HepG2 (cell line): Measurements from ENCODE around the gene MED22. TPM values are rescaled to one million over a fixed set of nuclear protein-coding genes. Genes with fewer than 3 reads are reported as not detected.

Source experiments
- ATF4 ChIP-seq, 2 experiments: fragments of 450-650 bp in 1 of 2; sonication (generic) in 1 of 2; formaldehyde crosslinking; IDR thresholded peaks; 2 replicates each; pipeline versions ENCODE4 v1.5.0 to v1.8.0; 2020 to 2022; ENCODE audit warnings: mild to moderate bottlenecking in 1 of 2, missing genetic modification reagents in 1 of 2
- DZIP1 ChIP-seq: sonication (generic); formaldehyde crosslinking; IDR thresholded peaks from 2 replicates; pipeline ENCODE4 v1.5.0; 2020; ENCODE audit warnings: mild to moderate bottlenecking, missing genetic modification reagents
- EEA1 ChIP-seq: sonication (generic); formaldehyde crosslinking; IDR thresholded peaks from 2 replicates; pipeline ENCODE4 v1.5.1; 2020; ENCODE audit warnings: mild to moderate bottlenecking, missing genetic modification reagents, borderline replicate concordance
- FOXA3 ChIP-seq: IDR thresholded peaks from 2 replicates; pipeline ENCODE4 v1.6.1; 2016; ENCODE audit warnings: missing genetic modification reagents, missing compliant biosample characterization
- GMEB1 ChIP-seq: sonication (generic); formaldehyde crosslinking; IDR thresholded peaks from 2 replicates; pipeline ENCODE4 v1.5.1; 2020; ENCODE audit warnings: missing genetic modification reagents, mild to moderate bottlenecking, borderline replicate concordance
- GTF2F1 ChIP-seq: fragments of 150-350 bp; IDR thresholded peaks from 2 replicates; pipeline ENCODE4 v1.6.1; 2014; ENCODE audit warnings: low read length
- HOXA3 ChIP-seq: sonication (generic); formaldehyde crosslinking; IDR thresholded peaks from 2 replicates; pipeline ENCODE4 v1.5.0; 2020; ENCODE audit warnings: missing genetic modification reagents
- HOXA5 ChIP-seq: sonication (generic); formaldehyde crosslinking; IDR thresholded peaks from 2 replicates; pipeline ENCODE4 v1.4.0; 2020; ENCODE audit warnings: missing genetic modification reagents
- KDM1A ChIP-seq: IDR thresholded peaks from 2 replicates; pipeline ENCODE4 v1.6.1; 2016; ENCODE audit warnings: missing compliant biosample characterization
- PLSCR1 ChIP-seq: sonication (generic); formaldehyde crosslinking; IDR thresholded peaks from 2 replicates; pipeline ENCODE4 v1.5.0; 2020; ENCODE audit warnings: missing genetic modification reagents, mild to moderate bottlenecking, borderline replicate concordance
- SALL2 ChIP-seq: sonication (generic); formaldehyde crosslinking; IDR thresholded peaks from 2 replicates; pipeline ENCODE4 v1.8.1; 2023; ENCODE audit warnings: mild to moderate bottlenecking, missing genetic modification reagents, inconsistent platforms
- ZBTB26 ChIP-seq: IDR thresholded peaks from 2 replicates; pipeline ENCODE4 v1.6.1; 2016; ENCODE audit warnings: missing compliant biosample characterization, missing genetic modification reagents, borderline replicate concordance
- ZFP91 ChIP-seq: sonication (generic); formaldehyde crosslinking; IDR thresholded peaks from 2 replicates; pipeline ENCODE4 v1.9.0; 2022; ENCODE audit warnings: missing genetic modification reagents, mild to moderate bottlenecking, borderline replicate concordance
- ZNF382 ChIP-seq: sonication (generic); formaldehyde crosslinking; IDR thresholded peaks from 2 replicates; pipeline ENCODE4 v1.5.0; 2020; ENCODE audit warnings: missing genetic modification reagents, mild to moderate bottlenecking, borderline replicate concordance
- ZNF431 ChIP-seq: sonication (generic); formaldehyde crosslinking; IDR thresholded peaks from 2 replicates; pipeline ENCODE4 v1.9.0; 2022; ENCODE audit warnings: missing genetic modification reagents, low read depth, mild to moderate bottlenecking, borderline replicate concordance
- ZNF747 ChIP-seq: sonication (generic); formaldehyde crosslinking; IDR thresholded peaks from 2 replicates; pipeline ENCODE4 v1.8.1; 2023; ENCODE audit warnings: missing genetic modification reagents, mild to moderate bottlenecking, borderline replicate concordance
- ZNF761 ChIP-seq: sonication (generic); formaldehyde crosslinking; conservative IDR thresholded peaks from 2 replicates; pipeline ENCODE4 v1.4.0; 2020; ENCODE audit warnings: mild to moderate bottlenecking, missing genetic modification reagents
- ZSCAN9 ChIP-seq: IDR thresholded peaks from 2 replicates; pipeline ENCODE4 v1.6.1; 2016; ENCODE audit warnings: borderline replicate concordance
- polyA plus RNA-seq, 8 experiments: library from polyadenylated mRNA; depleted of rRNA in 3 of 8; stranded (reverse) in 7 of 8; unstranded in 1 of 8; fragments of >200 nt; fragmentation: Illumina TruSeq in 4 of 8; extraction: Trizol in 4 of 8; gene quantifications; 2 replicates each; pipeline versions ENCODE4 v1.2.1 to v1.2.3, GENCODE V29; 2011 to 2016; ENCODE audit warnings: low read depth in 4 of 8, missing spikeins in 1 of 8, mixed read lengths in 1 of 8; ENCODE audit not compliant: insufficient read depth in 1 of 8
- total RNA-seq, 5 experiments: library from RNA; depleted of rRNA; stranded (reverse); fragments of >200 nt; fragmentation: Illumina TruSeq; extraction: Trizol; gene quantifications; 2 replicates each; pipeline ENCODE4 v1.2.3, GENCODE V29; 2016; ENCODE audit warnings: low read depth in 1 of 5

The MED22 gene
- total and polyA plus RNA-seq, 2 of the 13 experiments (the other 11 are each of a cell fraction or from before 2014, with no cell fraction given) = 15.8 to 22.1 TPM

- TF ChIP-seq ATF4 (CRISPR knock-in tag; IDR thresholded peaks at IDR 0.05) = 0 out of 4 replicates have a peak, but pooled peaks of 1 of the 2 experiments have one; percentile 41
- TF ChIP-seq GMEB1 = peak; percentile 90
- TF ChIP-seq HOXA3 (CRISPR knock-in tag) = peak; percentile 84
- TF ChIP-seq PLSCR1 (CRISPR knock-in tag) = no peak
- TF ChIP-seq ZFP91 = peak; percentile 99
- TF ChIP-seq SALL2 = peak; percentile 70
- no peak for TF ChIP-seq ZNF382 (CRISPR knock-in tag)
- TF ChIP-seq EEA1 (CRISPR knock-in tag) = peak; percentile 86; the same call in 1 of the 2 replicates
- peak; percentile 12; the same call in 1 of the 2 replicates for TF ChIP-seq HOXA5
- TF ChIP-seq ZBTB26 (CRISPR knock-in tag) = no peak
- peak; percentile 46; the same call in 1 of the 2 replicates for TF ChIP-seq DZIP1
- peak; percentile 31; the same call in 1 of the 2 replicates for TF ChIP-seq ZNF431
- TF ChIP-seq FOXA3 (CRISPR knock-in tag) = peak; percentile 38; the same call in 1 of the 2 replicates
- TF ChIP-seq ZNF747 (CRISPR knock-in tag) = 0 out of 2 replicates have a peak, but pooled peaks have one; percentile 41
- TF ChIP-seq GTF2F1 = 0 out of 2 replicates have a peak, but pooled peaks have one; percentile 35
- TF ChIP-seq ZNF761 (CRISPR knock-in tag) = 0 out of 2 replicates have a peak, but pooled peaks have one; percentile 80
- TF ChIP-seq KDM1A (CRISPR knock-in tag) = no peak
- no peak; the same call in 1 of the 2 replicates for TF ChIP-seq ZSCAN9 (CRISPR knock-in tag)
Measured at GRCh38 chr9:133375724-133376654, 28.1 kb upstream of the MED22 start, which contains the start of the genes STKLD1 and SURF4 (continued).
